Measurements from ENCODE around the gene LACC1.

DNA sequence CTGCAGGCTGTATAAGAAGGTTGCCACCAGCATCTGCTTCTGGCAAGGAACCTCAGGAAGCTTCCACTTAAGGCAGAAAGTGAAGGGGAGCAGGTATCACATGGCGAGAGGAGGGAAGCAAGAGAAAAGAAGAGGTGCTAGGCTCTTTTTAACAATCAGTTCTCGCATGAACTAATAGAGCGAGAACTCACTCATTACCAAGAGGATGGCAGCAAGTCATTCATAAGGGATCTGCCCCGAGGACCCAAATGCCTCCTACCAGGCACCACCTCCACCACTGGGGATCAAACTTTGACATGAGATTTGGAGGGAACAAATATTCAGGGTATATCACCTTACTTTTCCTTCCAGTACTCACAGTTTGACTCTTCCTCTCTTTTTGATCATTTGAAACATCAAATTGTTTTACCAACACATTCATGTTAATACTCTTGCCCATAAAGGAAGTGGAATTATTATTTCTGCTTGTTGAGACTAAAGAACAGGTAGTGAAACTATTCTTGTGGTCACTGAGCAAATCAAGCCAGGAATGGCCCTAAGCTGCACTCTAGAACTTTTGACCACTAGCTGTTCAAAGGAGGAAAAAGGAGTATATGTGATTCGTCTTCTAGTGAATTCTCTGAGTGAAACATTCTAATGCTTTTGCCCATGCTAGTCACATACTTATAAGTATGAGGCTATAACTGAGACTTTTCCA is 45.0 kb downstream of the LACC1 start:
- TF ChIP-seq MEF2D (CRISPR knock-in tag; IDR thresholded peaks at IDR 0.05) (no peak), DNMT1 (CRISPR knock-in tag; IDR thresholded peaks at IDR 0.05) (no peak)

Data from HepG2 (cell line).